BJ (cell line): ENCODE results near the gene PSD2. TPM values are rescaled to one million over a fixed set of nuclear protein-coding genes. Genes with fewer than 3 reads are reported as not detected.

Experiments
- CTCF ChIA-PET: fragments of 350-600 bp; formaldehyde crosslinking; extraction: SDS; loops from one replicate; lab custom pipeline; 2021; ENCODE audit warnings: antibody characterized with exemption, inconsistent platforms; lab: Yijun Ruan, JAX
- POLR2A ChIA-PET: fragments of 300-600 bp; sonication (Branson Sonifier 250); formaldehyde crosslinking; extraction: SDS; loops from one replicate; lab custom pipeline; 2021; ENCODE audit warnings: antibody characterized with exemption; lab: Charles Lee
- DNase-seq: peaks from one replicate; pipeline ENCODE4 v3.0.0-alpha.2; 2011; ENCODE audit warnings: low read depth
- H3K27me3 ChIP-seq: 2 replicates; pipeline ENCODE4 v1.6.0; 2011; ENCODE audit warnings: low read length; ENCODE audit not compliant: control insufficient read depth, insufficient read depth
- H3K36me3 ChIP-seq: 2 replicates; pipeline ENCODE4 v1.5.1; 2011; ENCODE audit warnings: low read length; ENCODE audit not compliant: control insufficient read depth, insufficient read depth
- H3K4me3 ChIP-seq: 2 replicates; pipeline ENCODE4 v1.5.1; 2011; ENCODE audit warnings: low read depth, mild to moderate bottlenecking, control low read depth, low read length
- CTCF ChIP-seq: IDR thresholded peaks from 2 replicates; pipeline ENCODE4 v1.5.1; 2011; ENCODE audit warnings: low read depth, mild to moderate bottlenecking, control low read depth, inconsistent platforms, low read length, moderate library complexity; ENCODE audit not compliant: insufficient read depth
- polyA plus RNA-seq: library from polyadenylated mRNA; depleted of rRNA; stranded (reverse); fragments of >200 nt; gene quantifications from 2 replicates; pipeline ENCODE4 v1.2.3, GENCODE V29; 2011

The PSD2 gene
- polyA plus RNA-seq, 1 experiment: 0.04 TPM

DNA sequence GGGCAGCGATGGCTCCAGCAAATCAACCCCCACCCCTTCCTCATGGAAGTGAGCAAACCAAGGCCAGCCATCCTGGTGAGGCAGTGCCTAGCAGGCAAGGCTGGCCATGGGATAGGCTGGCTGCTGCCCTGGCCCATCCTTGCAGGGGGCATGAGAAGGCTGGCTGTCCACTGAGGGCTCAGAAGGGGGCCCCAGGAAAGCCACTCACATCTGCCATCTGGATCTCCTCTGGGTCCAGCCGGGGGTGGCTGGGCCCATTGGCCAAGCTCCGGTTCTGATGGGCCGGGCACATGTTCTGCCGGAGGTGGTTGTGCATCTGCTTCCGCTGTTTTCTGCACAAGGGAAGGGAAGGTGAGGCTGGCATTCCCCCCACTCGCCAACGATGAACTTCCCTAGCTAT, 57.1 kb downstream of the PSD2 start:
- CTCF ChIA-PET: interaction anchor here (2.5 kb wide), 1 partner anchor 66 kb away, joined by 10 read pairs; no protein-coding TSS in a partner anchor
- no peak overlapping the region for H3K4me3 ChIP-seq
- DNase-seq: no peak
- H3K27me3 ChIP-seq: peaks cover 9% of the 10 kb centered on the region
- no peak for TF ChIP-seq CTCF
- no peaks in the 10 kb centered on the region for H3K36me3 ChIP-seq
- POLR2A ChIA-PET: no interaction called here

DNA sequence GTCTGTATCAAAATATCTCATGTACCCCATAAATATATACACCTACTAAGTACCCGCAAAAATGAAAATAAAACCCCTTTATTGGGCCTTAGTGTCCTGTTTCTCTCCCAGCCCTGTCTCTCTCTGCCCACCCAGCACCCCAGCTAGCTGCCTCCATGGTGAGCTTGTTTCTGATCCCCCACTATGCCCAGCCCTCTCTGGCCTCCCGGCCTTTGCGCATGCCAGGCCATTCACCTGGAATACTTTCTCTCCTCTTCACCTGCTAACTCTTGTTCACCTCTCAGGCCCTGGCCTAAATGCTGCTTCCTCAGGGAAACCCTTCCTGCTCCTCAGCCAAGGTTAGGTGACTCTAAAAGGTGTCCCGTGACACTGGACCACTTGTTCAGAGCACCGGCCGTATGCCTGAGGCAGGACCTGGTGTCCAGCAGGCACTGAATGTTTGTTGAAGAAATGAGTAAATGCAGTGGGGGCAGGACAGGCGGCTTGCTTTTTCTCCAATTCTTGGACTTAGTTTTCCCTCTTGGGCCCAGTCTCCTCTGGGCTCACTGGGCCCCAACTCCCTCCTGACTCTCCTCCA, 58.5 kb downstream of the PSD2 start:
- no peak for DNase-seq
- H3K27me3 ChIP-seq: peaks cover 11% of the 10 kb centered on the region
- POLR2A ChIA-PET: no interaction called here
- CTCF ChIA-PET: interaction anchor here (1.3 to 2.8 kb wide), 4 partner anchors 9 to 89 kb away, joined by 4 to 18 read pairs (median 6); no protein-coding TSS in a partner anchor
- H3K36me3 ChIP-seq: no peaks in the 10 kb centered on the region
- no peak for TF ChIP-seq CTCF
- H3K4me3 ChIP-seq: no peak overlapping the region

GRCh38 chr5:139854953-139855352, 59.3 kb downstream of the PSD2 start:
- ChIA-PET CTCF (interaction anchor here (1.1 to 2.8 kb wide), 8 partner anchors 9 to 221 kb away, joined by 3 to 18 read pairs (median 4); no protein-coding TSS in a partner anchor), POLR2A (no interaction called here)
- Histone ChIP-seq H3K27me3 (peaks cover 9% of the 10 kb centered on the region), H3K36me3 (no peaks in the 10 kb centered on the region), H3K4me3 (no peak overlapping the region)
- TF ChIP-seq CTCF: no peak
- DNase-seq: no peak

DNA sequence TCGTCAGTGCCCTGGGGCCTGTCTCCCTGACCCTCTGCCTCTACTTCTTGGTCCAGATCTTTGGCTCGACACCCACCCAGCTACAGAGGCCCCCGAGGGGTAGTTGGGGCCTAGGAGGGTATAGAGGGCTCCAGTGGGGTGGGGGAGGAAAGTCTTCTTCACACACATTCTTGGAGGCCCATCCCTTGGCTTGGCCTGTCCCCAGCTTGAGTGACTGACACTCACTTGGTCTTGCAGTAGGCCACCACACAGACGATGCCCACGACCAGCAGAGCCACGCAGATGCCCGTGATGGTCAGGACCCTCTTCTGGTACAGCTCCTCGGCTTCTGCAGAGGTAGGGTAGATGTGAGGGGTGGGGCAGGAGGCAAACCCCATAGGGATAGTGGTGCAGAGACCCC, 59.8 kb downstream of the PSD2 start:
- Histone ChIP-seq H3K4me3 (no peak overlapping the region), H3K36me3 (no peaks in the 10 kb centered on the region), H3K27me3 (peaks cover 6% of the 10 kb centered on the region; the same call in 1 of the 2 replicates)
- DNase-seq: no peak
- no peak for TF ChIP-seq CTCF
- POLR2A ChIA-PET: no interaction called here
- CTCF ChIA-PET: interaction anchor here (1.1 to 2.8 kb wide), 8 partner anchors 8 to 221 kb away, joined by 3 to 18 read pairs (median 4); no protein-coding TSS in a partner anchor

GRCh38 chr5:139855946-139856540, 60.4 kb downstream of the PSD2 start:
- Histone ChIP-seq H3K36me3 (no peaks in the 10 kb centered on the region), H3K27me3 (peaks cover 6% of the 10 kb centered on the region; the same call in 1 of the 2 replicates), H3K4me3 (no peak overlapping the region)
- TF ChIP-seq CTCF: no peak
- no peak for DNase-seq
- ChIA-PET POLR2A (no interaction called here), CTCF (interaction anchor here (0.6 to 2.8 kb wide), 8 partner anchors 7 to 222 kb away, joined by 3 to 18 read pairs (median 3); no protein-coding TSS in a partner anchor)
